Uterus (tissue), 2 donors: Measurements from ENCODE around the gene STARD7.

Experiments
- CTCF ChIP-seq, 4 experiments: fragments of 200-600 bp in 2 of 4; fragments of 450-650 bp in 2 of 4; sonication (generic) in 2 of 4; IDR thresholded peaks; one replicate each; pipeline ENCODE4 v1.5.1; 2016 to 2019; ENCODE audit warnings: antibody characterized with exemption in 4 of 4, mild to moderate bottlenecking in 2 of 4, moderate library complexity in 1 of 4
- POLR2A ChIP-seq, 2 donors: fragments of 450-650 bp; IDR thresholded peaks; one replicate each; pipeline ENCODE4 v1.6.1; 2016; ENCODE audit warnings: antibody characterized with exemption in 2 of 2, mild to moderate bottlenecking in 1 of 2, moderate library complexity in 1 of 2

DNA sequence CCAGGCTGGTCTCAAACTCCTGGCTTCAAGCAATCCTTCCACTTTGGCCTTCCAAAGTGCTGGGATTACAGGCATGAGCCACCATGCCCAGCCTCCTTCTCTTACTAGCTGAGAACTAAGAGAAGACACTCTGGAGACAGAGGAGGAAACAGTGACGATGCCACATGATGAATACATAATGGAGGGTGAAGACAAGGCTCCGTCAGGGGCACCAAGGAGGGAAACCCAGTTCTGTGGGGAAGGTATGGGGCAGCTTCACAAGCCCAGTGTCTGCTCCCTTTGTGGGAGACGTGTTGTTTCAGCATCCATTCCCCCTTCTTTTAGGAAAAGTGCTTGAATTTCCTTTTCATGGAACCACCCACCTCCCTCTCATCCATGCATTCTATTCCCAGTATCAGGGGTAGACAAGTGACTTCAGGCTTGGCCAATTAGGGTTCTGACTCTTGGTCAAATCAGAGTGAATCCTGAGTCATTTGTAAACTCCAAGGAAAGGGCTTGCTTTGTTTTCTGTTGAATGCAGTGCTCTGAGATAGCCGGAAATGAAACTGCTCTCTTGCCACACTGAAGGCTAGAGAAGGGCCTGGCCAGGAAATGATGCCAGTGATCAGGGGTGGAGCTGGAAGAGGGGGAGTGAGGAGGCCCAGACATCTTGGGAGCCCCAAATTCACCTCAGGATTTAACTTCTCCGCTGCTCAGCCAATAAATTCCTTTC lies 33.4 kb upstream of the STARD7 start:
- no peak for TF ChIP-seq CTCF (IDR thresholded peaks at IDR 0.05)
- no peak for TF ChIP-seq POLR2A (IDR thresholded peaks at IDR 0.05)
